ENCODE results near the gene ZNF367. TPM values are rescaled to one million over a fixed set of nuclear protein-coding genes. Genes with fewer than 3 reads are reported as not detected.

ZNF367 gene
- total RNA-seq, 2 donors from 2014 or later, result 12.8 to 26.3 TPM

DNA sequence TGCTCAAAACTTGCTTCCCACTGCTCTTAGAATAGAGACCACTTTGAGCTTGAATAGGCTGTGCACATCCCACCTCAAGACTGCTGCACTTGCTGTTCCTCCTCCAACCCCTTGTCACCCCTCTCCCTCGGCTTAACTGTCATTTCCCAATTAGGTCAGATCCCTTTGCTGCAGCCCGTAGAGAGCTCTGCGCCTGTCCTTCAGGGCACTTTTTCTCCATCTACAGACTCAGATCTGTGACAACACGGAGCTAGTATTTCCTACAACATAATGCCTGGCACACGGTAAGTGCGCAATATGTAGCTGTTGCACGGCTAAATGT, 31.3 kb upstream of the ZNF367 start:
- peak overlapping the region; percentile 3 to 31 for H3K27ac Mint-ChIP-seq

DNA sequence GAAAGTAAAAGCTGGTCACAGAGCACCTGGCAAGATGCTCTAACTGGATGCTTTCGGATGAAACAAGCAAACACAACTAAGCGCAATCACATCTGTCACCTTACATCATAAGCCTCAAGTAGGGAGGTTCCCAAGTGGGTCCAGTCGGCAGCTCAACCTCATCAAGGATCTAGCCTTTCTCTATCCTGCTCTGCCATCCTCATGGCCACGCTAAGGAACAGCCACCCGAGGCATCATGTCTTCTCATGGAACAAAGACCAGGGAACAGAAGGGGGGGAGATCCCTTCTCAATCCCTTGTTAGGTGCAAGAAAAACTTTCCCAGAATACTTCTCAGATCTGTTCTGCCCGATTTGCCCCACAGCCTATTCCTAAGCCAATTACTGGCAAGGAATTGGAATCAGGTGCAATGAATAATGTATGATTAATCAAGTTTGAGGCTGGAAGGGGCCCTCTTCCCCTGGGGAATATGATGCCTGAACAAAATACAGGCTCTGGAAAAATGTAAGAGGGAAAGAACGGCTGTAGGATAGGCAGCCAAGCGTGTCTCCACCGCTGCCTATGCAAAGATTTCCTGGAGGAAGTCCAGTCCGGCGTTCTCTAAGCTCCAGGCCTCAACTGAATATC, 30.5 kb upstream of the ZNF367 start:
- no peaks in the 10 kb centered on the region for H3K9me3 Mint-ChIP-seq
- no peaks in the 10 kb centered on the region for H3K36me3 Mint-ChIP-seq
- ATAC-seq, result no peak
- peaks cover 11 to 14% of the 10 kb centered on the region in 2 donors for H3K4me1 Mint-ChIP-seq (ENCODE audit: low read depth in 2 of 2)
- no peak for DNase-seq (ENCODE audit: low spot score)
- peaks cover 17 to 22% of the 10 kb centered on the region in 2 donors for H3K27me3 Mint-ChIP-seq
- no peak overlapping the region for H3K27ac Mint-ChIP-seq
- H3K4me3 Mint-ChIP-seq, result peak overlapping the region; percentile 88

More for the DNA sequence above, 31.3 kb upstream of the ZNF367 start:
- Mint-ChIP-seq H3K4me1 (ENCODE audit: low read depth in 2 of 2) (peaks cover 12 to 15% of the 10 kb centered on the region in 2 donors), H3K4me3 (peak overlapping the region; percentile 88), H3K27me3 (peaks cover 18 to 22% of the 10 kb centered on the region in 2 donors), H3K9me3 (no peaks in the 10 kb centered on the region), H3K36me3 (no peaks in the 10 kb centered on the region)
- ATAC-seq (peak in 1 of 2 donors; percentile 2), DNase-seq (ENCODE audit: low spot score) (no peak)

DNA sequence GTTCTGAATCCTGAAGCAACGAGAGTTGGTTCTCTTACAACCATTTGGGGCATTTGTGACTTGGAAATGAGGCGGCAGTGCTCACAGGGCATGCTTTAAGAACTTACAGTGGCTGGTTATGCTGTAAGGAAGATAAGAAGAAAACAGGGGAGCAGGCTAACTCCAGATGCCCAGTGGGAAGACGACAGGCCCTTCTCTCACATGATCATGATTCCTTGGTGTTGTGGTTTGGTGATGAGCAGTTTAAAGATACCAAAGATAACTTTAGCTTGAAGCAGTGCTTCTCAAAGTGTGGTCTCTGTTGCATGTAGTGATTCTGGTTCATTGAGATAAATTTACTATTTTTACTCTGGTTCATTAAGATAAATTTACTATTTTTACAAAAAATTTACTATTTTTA, 29.2 kb upstream of the ZNF367 start:
- no peak for ATAC-seq

DNA sequence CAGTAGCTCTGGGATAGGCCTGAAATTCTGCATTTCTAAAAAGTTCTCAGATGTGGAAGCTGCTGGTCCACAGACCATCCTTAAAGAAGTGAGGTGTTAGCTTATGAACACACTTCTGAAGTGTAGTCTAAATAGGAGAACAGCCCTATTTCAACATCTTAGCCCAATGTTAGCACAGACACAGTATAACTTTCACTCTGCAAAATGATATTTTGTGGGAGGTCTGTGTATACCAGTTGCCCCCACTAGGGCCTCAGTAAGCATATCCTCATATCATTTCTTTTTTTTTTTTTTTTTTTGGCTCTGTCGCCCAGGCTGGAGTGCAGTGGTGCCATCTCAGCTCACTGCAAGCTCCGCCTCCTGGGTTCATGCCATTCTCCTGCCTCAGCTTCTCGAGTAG, 24.3 kb upstream of the ZNF367 start:
- ATAC-seq (no peak), DNase-seq (ENCODE audit: low spot score) (no peak)
- H3K36me3 Mint-ChIP-seq, result no peaks in the 10 kb centered on the region
- peaks cover under 1 to 4% of the 10 kb centered on the region in 2 donors for H3K27me3 Mint-ChIP-seq
- no peaks in the 10 kb centered on the region for H3K9me3 Mint-ChIP-seq
- no peak overlapping the region for H3K4me3 Mint-ChIP-seq
- no peaks in the 10 kb centered on the region for H3K4me1 Mint-ChIP-seq (ENCODE audit: low read depth in 2 of 2)
- no peak overlapping the region for H3K27ac Mint-ChIP-seq

More for the DNA sequence above, 29.2 kb upstream of the ZNF367 start:
- Mint-ChIP-seq H3K36me3 (no peaks in the 10 kb centered on the region), H3K27me3 (peaks cover 16 to 22% of the 10 kb centered on the region in 2 donors), H3K4me3 (no peak overlapping the region), H3K4me1 (ENCODE audit: low read depth in 2 of 2) (peaks cover 9 to 11% of the 10 kb centered on the region in 2 donors), H3K9me3 (no peaks in the 10 kb centered on the region), H3K27ac (no peak overlapping the region)
- DNase-seq (ENCODE audit: low spot score), result no peak

DNA sequence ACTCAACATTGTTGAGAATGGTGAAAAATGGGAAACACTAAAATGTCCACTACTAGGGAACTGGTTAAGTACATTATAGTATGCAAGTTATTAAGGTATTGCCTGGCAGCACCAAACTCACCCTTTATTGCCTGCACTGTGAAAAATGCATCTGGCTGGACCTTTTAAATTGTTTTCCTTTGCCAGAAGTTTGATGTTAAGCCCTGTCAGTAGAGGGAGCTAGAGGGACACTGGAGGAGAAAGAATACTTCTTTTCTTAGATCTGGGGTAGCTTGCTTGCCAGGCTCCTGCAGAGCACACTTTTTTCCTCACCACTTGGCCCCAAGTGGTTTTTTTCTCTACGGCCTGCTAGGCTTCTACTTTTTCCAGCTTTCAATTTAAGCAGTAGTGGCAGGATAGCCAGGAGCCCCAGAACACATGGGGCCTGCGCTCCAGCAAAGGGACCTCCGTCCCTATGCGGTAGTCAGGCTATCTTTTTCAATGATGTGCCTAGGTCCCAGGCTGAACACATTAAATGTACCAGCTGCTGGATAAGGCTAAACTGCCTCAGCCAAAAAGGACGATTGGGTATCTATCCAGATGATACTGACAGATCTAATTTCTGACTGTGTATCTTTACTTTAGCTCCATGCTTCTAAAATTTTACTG, 23.8 kb upstream of the ZNF367 start:
- no peak for DNase-seq (ENCODE audit: low spot score)
- no peaks in the 10 kb centered on the region for H3K36me3 Mint-ChIP-seq
- ATAC-seq, result no peak

DNA sequence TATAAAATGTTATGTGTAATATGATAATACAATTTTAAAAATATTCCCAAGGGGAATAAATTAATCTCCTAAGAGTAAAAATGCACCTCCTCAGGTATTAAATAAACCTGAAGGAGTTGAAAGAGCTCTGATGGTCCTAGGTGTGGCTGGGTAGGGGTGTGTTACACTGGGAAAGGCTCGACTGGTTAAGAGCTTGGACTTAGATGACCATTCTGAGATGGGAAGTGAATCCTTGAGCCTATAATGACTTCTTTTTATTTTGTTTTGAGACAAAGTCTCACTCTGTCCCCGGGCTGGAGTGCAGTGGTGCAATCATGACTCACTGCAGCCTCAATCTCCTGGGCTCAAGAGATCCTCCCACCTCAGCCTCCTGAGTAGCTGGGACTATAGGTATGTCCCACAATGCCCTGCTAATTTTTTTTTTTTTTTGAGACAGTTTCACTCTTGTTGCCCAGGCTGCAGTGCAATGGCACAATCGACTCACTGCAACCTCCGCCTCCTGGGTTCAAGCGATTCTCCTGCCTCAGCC, 22.6 kb upstream of the ZNF367 start:
- Mint-ChIP-seq H3K9me3 (no peaks in the 10 kb centered on the region), H3K27ac (no peak overlapping the region), H3K4me1 (ENCODE audit: low read depth in 2 of 2) (peaks cover 9 to 11% of the 10 kb centered on the region in 2 donors), H3K36me3 (no peaks in the 10 kb centered on the region), H3K4me3 (no peak overlapping the region), H3K27me3 (no peaks in the 10 kb centered on the region)
- DNase-seq (ENCODE audit: low spot score) (no peak), ATAC-seq (no peak)

More for the DNA sequence above, 23.8 kb upstream of the ZNF367 start:
- no peaks in the 10 kb centered on the region for H3K9me3 Mint-ChIP-seq
- H3K27ac Mint-ChIP-seq, result no peak overlapping the region
- H3K4me1 Mint-ChIP-seq (ENCODE audit: low read depth in 2 of 2), result no peaks in the 10 kb centered on the region
- no peak overlapping the region for H3K4me3 Mint-ChIP-seq
- no peaks in the 10 kb centered on the region for H3K27me3 Mint-ChIP-seq

DNA sequence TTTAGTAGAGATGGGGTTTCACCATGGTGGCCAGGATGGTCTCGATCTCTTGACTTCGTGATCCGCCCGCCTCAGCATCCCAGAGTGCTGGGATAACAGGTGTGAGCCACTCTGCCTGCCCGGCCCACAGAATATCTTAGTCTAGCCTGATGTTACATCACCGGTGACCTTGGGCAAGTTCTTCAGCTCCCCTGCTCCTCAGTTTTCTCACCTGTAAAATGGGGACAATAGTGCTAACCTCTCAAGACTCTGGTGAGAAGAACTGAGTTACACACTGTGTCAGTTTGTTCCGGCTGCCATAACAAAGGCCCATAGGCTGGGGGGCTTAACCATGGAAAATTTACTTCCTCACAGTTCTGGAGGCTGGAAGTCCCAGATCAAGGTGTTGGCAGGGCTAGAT, 19.3 kb upstream of the ZNF367 start:
- Mint-ChIP-seq H3K4me3 (no peak overlapping the region), H3K27me3 (peaks cover 0 to 3% of the 10 kb centered on the region in 2 donors), H3K27ac (no peak overlapping the region), H3K9me3 (no peaks in the 10 kb centered on the region), H3K36me3 (no peaks in the 10 kb centered on the region), H3K4me1 (ENCODE audit: low read depth in 2 of 2) (peaks cover 13 to 17% of the 10 kb centered on the region in 2 donors)
- no peak for ATAC-seq
- no peak for DNase-seq (ENCODE audit: low spot score)

DNA sequence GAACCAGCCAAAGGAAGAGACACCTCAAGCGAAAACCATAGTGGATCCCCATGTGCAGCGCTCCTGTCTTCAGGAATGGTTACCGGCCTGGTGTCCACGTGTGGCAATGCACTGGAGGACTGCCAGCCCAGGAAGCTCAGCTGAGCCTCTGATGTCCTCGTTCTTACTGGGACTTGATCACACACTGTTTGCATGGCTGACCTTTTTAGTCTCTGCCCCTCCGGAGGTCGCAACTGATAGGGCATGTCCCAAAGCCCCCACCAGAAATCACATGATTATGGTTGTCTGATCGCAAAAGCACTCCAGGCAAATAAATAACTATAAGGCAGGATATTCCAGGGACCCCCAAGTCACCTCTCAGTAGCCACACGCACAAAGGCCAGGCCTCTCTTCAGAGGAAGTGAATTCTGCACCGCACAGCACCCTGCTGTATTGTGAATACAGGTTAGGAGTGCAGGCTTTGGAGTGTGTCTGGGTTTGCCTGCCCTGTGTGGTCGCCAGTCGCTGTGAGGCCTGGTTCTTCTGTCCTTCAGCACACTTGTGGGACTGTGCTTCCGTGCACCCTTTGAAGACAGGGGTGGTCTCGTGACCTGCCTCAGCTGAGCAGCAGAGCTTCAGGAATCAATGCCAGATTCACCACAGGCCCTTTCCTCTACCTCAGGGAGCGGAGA, 18.4 kb upstream of the ZNF367 start:
- DNase-seq (ENCODE audit: low spot score) (no peak), ATAC-seq (peak in 1 of 2 donors; percentile 14)
- H3K27me3 Mint-ChIP-seq, result peaks cover 0 to 3% of the 10 kb centered on the region in 2 donors
- no peaks in the 10 kb centered on the region for H3K36me3 Mint-ChIP-seq
- H3K4me1 Mint-ChIP-seq (ENCODE audit: low read depth in 2 of 2), result peaks cover 13 to 17% of the 10 kb centered on the region in 2 donors
- no peak overlapping the region for H3K4me3 Mint-ChIP-seq
- H3K27ac Mint-ChIP-seq, result no peak overlapping the region
- no peaks in the 10 kb centered on the region for H3K9me3 Mint-ChIP-seq

DNA sequence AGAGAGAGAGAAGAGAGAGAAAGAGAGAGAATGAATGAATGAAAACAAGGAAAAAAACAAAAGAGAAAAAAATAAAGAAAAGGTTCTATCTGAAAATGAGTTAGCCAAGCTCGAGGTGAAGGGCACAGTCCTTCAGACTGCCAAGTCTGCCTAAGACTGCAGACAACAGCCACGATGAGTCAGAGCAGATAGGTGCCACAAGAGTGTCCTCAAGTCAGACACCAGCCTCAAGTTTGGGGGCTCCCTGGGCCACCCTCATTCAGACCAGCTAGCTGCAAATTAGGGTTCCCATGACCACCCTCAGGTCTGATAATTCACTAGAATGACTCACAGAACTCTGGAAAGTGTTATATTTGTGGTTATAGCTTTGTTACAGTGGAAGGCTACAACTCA, 17.9 kb upstream of the ZNF367 start:
- peak; percentile 60 for DNase-seq (ENCODE audit: low spot score)
- H3K27ac Mint-ChIP-seq, result peak overlapping the region in 1 of 2 donors; percentile 1

DNA sequence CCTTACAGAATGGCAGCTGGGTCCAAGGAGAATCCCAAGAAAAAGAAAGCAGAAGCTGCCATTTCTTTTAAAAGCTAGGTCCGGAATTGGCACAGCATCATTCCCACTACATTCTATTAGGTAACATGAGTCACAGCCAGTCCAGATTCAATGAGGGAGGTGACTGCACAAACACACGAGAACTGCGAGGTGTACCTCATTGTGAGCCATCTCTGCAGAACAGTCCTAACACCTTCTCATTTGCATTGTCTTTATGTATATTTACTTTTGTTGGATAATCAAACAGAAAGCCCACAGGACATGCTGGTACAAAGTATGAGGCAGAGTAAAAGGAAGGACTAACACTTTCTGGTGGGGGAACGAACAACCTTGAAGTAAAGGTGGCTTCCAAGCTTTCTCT, 17.2 kb upstream of the ZNF367 start:
- DNase-seq (ENCODE audit: low spot score) (no peak), ATAC-seq (no peak)
- Mint-ChIP-seq H3K9me3 (no peaks in the 10 kb centered on the region), H3K27me3 (peaks cover 0 to 3% of the 10 kb centered on the region in 2 donors), H3K4me1 (ENCODE audit: low read depth in 2 of 2) (peaks cover 13 to 17% of the 10 kb centered on the region in 2 donors), H3K4me3 (no peak overlapping the region), H3K27ac (peak overlapping the region in 1 of 2 donors; percentile 1), H3K36me3 (no peaks in the 10 kb centered on the region)

More for the DNA sequence above, 17.9 kb upstream of the ZNF367 start:
- H3K4me3 Mint-ChIP-seq, result no peak overlapping the region
- peaks cover 0 to 3% of the 10 kb centered on the region in 2 donors for H3K27me3 Mint-ChIP-seq
- H3K4me1 Mint-ChIP-seq (ENCODE audit: low read depth in 2 of 2), result peaks cover 13 to 17% of the 10 kb centered on the region in 2 donors
- H3K9me3 Mint-ChIP-seq, result no peaks in the 10 kb centered on the region
- H3K36me3 Mint-ChIP-seq, result no peaks in the 10 kb centered on the region
- peak; percentile 74 to 83 for ATAC-seq

DNA sequence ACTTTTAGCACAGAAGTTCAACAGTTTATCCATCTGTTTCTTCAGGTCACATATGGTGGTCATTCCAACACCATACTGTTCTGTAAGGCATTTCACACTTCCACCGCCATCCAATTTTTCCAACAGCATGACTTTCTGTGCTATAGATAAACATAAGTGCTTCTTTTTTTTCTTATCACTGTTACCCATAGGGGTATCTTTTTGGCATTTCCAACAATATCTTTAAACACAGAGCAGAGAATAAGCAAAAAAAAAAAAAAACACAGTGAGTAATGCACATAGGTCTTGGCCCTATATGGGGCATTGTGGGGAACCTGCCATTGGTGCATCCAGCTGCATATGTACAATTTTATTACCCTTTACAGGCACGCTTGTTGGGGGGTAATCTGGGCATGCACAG, 12.2 kb upstream of the ZNF367 start:
- Mint-ChIP-seq H3K4me3 (no peak overlapping the region), H3K9me3 (no peaks in the 10 kb centered on the region), H3K36me3 (no peaks in the 10 kb centered on the region), H3K27me3 (peaks cover 0 to 7% of the 10 kb centered on the region in 2 donors), H3K27ac (no peak overlapping the region), H3K4me1 (ENCODE audit: low read depth in 2 of 2) (peaks cover 11% of the 10 kb centered on the region in 2 donors)
- no peak for DNase-seq (ENCODE audit: low spot score)
- ATAC-seq, result no peak

DNA sequence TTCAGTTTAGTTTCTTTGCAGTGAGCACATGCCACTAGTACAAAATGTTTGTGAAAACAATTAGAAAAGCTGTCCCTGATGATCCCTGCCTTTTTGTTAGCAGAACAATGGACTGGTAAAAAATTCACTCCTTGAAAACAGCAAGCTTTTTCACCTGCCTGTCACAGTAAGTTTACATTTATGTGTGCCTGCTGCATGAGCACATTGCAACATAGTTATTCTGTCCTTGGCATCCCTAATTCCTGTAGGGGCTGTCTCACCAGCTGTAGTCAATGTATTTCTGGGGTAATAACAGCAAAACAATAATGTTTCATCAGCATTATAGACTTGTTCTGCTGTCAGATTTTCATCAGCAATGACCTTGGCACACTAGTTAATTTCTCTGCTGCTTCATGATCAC, 11.6 kb upstream of the ZNF367 start:
- H3K9me3 Mint-ChIP-seq, result no peaks in the 10 kb centered on the region
- H3K36me3 Mint-ChIP-seq, result no peaks in the 10 kb centered on the region
- no peak overlapping the region for H3K27ac Mint-ChIP-seq
- ATAC-seq (no peak), DNase-seq (ENCODE audit: low spot score) (no peak)
- H3K4me3 Mint-ChIP-seq, result no peak overlapping the region
- peaks cover 9 to 14% of the 10 kb centered on the region in 2 donors for H3K4me1 Mint-ChIP-seq (ENCODE audit: low read depth in 2 of 2)
- H3K27me3 Mint-ChIP-seq, result peaks cover 0 to 7% of the 10 kb centered on the region in 2 donors

DNA sequence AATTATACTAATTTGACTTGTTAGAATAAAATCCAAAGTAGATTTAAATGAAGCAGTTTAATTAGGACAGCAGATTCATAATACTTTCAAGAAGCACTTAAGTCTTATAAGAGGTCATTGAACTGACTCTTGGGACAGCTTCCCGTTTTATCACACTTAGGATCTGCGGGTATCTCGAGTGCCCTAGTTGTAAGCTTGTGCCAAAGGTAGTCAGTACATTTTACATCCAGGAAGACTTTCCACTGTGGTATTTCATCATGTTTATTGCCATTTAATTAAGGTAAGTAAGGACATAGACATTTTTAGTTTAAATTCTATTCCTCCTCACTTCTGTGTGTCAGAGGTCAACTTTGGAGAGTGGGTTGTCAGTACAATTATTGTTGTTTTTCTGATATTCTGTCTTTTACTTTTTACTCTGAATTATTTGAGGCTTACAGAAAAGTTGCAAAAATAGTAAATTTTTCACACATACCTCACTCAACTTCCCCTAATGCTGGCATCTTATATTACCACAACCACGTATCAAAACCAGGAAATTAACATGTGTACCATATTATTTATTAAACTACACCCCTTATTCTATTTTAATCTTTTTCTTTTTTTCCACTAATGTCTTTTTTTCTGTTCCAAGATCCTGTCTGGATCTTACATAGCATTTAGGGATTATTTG, 7.5 kb upstream of the ZNF367 start:
- Mint-ChIP-seq H3K4me1 (ENCODE audit: low read depth in 2 of 2) (peaks cover 14 to 16% of the 10 kb centered on the region in 2 donors), H3K27me3 (peaks cover 0 to 4% of the 10 kb centered on the region in 2 donors), H3K36me3 (no peaks in the 10 kb centered on the region), H3K27ac (peak overlapping the region; percentile 26 to 52), H3K9me3 (no peaks in the 10 kb centered on the region), H3K4me3 (peak overlapping the region; percentile 58)
- no peak for DNase-seq (ENCODE audit: low spot score)
- peak in 1 of 2 donors; percentile 59 for ATAC-seq

All from natural killer cell treated with Interleukin-12 subunit alpha and Interleukin-12 subunit beta and Interleukin-15 and Interleukin-18, amount 100 ng/mL, for 72 hours (primary cell).